K562 (cell line): ENCODE results near the gene HOATZ. TPM values are rescaled to one million over a fixed set of nuclear protein-coding genes. Genes with fewer than 3 reads are reported as not detected.

Experiments used
- ATF1 ChIP-seq, 2 experiments: fragments of 450-650 bp in 1 of 2; IDR thresholded peaks; 2 replicates each; pipeline ENCODE4 v1.6.1; 2016; ENCODE audit warnings: missing compliant biosample characterization in 1 of 2, missing genetic modification characterization in 1 of 2
- CBX8 ChIP-seq: fragments of 200-600 bp; sonication (generic); IDR thresholded peaks from 2 replicates; pipeline ENCODE4 v1.6.1; 2012; ENCODE audit warnings: borderline replicate concordance, mixed run types, low read depth, mild to moderate bottlenecking, moderate library complexity, mixed read lengths, low read length, control low read depth, inconsistent platforms; ENCODE audit not compliant: poor library complexity, severe bottlenecking; ENCODE audit errors: extremely low read depth
- DMBX1 ChIP-seq: fragments of 250-450 bp; sonication (Bioruptor Pico); IDR thresholded peaks from 2 replicates; pipeline ENCODE4 v1.8.0; 2022; ENCODE audit warnings: inconsistent platforms, mild to moderate bottlenecking, moderate library complexity, borderline replicate concordance
- RNF2 ChIP-seq: sonication (generic); IDR thresholded peaks from 2 replicates; pipeline ENCODE4 v1.6.1; 2016
- STAT5B ChIP-seq: fragments of 250-450 bp; sonication (Bioruptor Pico); IDR thresholded peaks from 2 replicates; pipeline ENCODE4 v1.8.0; 2021; ENCODE audit warnings: mild to moderate bottlenecking, inconsistent platforms
- TEAD2 ChIP-seq: fragments of 450-650 bp; IDR thresholded peaks from 2 replicates; pipeline ENCODE4 v1.6.1; 2016; ENCODE audit warnings: missing genetic modification characterization, control low read depth, missing compliant biosample characterization
- polyA plus RNA-seq, 8 experiments: library from polyadenylated mRNA; depleted of rRNA in 4 of 8; stranded (reverse) in 5 of 8; unstranded in 3 of 8; fragments of >200 nt; fragmentation: Nextera tagmentation in 2 of 8; fragmentation: Illumina TruSeq in 1 of 8; extraction: Ambion mirVana in 2 of 8; extraction: Trizol in 1 of 8; gene quantifications; 2 replicates each; pipeline versions ENCODE4 v1.2.1 to v1.2.3, GENCODE V29; 2011 to 2014; ENCODE audit warnings: inconsistent platforms in 1 of 8, missing spikeins in 1 of 8
- total RNA-seq, 7 experiments: library from RNA; depleted of rRNA in 6 of 7; stranded (reverse); fragments of >200 nt in 6 of 7; fragmentation: Illumina TruSeq in 2 of 7; extraction: Trizol in 2 of 7; gene quantifications; 2 replicates each; pipeline versions ENCODE4 v1.2.1 to v1.2.3, GENCODE V29; 2011 to 2021; ENCODE audit warnings: low replicate concordance in 1 of 7
- TF ChIP-seq, protein P1 (sequence below): fragments of 450-650 bp; IDR thresholded peaks from 2 replicates; pipeline ENCODE4 v1.6.1; 2016; ENCODE audit warnings: mild to moderate bottlenecking
- TF ChIP-seq, protein P2 (sequence below): sonication (generic); formaldehyde crosslinking; IDR thresholded peaks from 2 replicates; pipeline ENCODE4 v1.8.1; 2023; ENCODE audit warnings: mild to moderate bottlenecking, missing genetic modification reagents

HOATZ gene
- total and polyA plus RNA-seq, 9 of the 15 experiments (the other 6 are each of a cell fraction or from before 2014, with no cell fraction given): not detected

DNA sequence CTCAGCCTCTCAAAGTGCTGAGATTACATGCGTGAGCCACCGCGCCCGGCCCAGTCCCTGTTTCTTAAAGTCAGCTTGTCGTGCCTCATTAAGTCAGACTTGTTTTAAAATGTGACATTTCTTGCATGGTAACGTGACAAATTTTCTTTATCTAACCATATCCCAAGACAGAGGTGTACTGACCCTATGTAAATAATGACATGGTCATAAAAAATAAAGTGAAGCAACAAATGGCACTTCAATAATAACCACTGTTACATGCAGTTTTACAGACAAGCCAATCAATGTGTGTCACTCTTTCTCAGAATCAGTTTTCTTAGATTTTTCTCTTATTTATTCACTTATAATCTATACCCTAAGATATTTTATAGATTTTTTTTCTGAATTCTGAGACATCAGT is 61.2 kb downstream of the HOATZ start (continued):
- TF ChIP-seq, protein P1, sequence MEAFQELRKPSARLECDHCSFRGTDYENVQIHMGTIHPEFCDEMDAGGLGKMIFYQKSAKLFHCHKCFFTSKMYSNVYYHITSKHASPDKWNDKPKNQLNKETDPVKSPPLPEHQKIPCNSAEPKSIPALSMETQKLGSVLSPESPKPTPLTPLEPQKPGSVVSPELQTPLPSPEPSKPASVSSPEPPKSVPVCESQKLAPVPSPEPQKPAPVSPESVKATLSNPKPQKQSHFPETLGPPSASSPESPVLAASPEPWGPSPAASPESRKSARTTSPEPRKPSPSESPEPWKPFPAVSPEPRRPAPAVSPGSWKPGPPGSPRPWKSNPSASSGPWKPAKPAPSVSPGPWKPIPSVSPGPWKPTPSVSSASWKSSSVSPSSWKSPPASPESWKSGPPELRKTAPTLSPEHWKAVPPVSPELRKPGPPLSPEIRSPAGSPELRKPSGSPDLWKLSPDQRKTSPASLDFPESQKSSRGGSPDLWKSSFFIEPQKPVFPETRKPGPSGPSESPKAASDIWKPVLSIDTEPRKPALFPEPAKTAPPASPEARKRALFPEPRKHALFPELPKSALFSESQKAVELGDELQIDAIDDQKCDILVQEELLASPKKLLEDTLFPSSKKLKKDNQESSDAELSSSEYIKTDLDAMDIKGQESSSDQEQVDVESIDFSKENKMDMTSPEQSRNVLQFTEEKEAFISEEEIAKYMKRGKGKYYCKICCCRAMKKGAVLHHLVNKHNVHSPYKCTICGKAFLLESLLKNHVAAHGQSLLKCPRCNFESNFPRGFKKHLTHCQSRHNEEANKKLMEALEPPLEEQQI: no peak
- TF ChIP-seq RNF2: no peak
- TF ChIP-seq DMBX1 (CRISPR knock-in tag): no peak
- no peak for TF ChIP-seq STAT5B (CRISPR knock-in tag)
- TF ChIP-seq TEAD2 (tag): no peak
- TF ChIP-seq ATF1 (CRISPR knock-in tag; IDR thresholded peaks at IDR 0.05): no peak
- TF ChIP-seq ATF1 (tag; IDR thresholded peaks at IDR 0.05): no peak
- TF ChIP-seq CBX8: no peak
- TF ChIP-seq, protein P2, sequence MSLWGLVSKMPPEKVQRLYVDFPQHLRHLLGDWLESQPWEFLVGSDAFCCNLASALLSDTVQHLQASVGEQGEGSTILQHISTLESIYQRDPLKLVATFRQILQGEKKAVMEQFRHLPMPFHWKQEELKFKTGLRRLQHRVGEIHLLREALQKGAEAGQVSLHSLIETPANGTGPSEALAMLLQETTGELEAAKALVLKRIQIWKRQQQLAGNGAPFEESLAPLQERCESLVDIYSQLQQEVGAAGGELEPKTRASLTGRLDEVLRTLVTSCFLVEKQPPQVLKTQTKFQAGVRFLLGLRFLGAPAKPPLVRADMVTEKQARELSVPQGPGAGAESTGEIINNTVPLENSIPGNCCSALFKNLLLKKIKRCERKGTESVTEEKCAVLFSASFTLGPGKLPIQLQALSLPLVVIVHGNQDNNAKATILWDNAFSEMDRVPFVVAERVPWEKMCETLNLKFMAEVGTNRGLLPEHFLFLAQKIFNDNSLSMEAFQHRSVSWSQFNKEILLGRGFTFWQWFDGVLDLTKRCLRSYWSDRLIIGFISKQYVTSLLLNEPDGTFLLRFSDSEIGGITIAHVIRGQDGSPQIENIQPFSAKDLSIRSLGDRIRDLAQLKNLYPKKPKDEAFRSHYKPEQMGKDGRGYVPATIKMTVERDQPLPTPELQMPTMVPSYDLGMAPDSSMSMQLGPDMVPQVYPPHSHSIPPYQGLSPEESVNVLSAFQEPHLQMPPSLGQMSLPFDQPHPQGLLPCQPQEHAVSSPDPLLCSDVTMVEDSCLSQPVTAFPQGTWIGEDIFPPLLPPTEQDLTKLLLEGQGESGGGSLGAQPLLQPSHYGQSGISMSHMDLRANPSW: no peak
